Caco-2 (cell line): Measurements from ENCODE around the gene FHDC1. TPM values are rescaled to one million over a fixed set of nuclear protein-coding genes. Genes with fewer than 3 reads are reported as not detected.

Experiments
- BruUV-seq: library from RNA; stranded (reverse); fragments of 400-500 nt; replicated peaks from 2 replicates; lab custom pipeline; 2021; lab: Mats Ljungman, UMichigan
- CTCF ChIA-PET: fragments of 300-600 bp; sonication (Branson Sonifier 250); formaldehyde crosslinking; loops from one replicate; lab custom pipeline; 2022; ENCODE audit warnings: antibody characterized with exemption; lab: Charles Lee
- POLR2A ChIA-PET: fragments of 300-600 bp; sonication (Branson Sonifier 250); formaldehyde crosslinking; loops from one replicate; lab custom pipeline; 2022; ENCODE audit warnings: antibody characterized with exemption; lab: Charles Lee
- DNase-seq, 2 experiments: peaks; one replicate each; pipeline versions ENCODE4 v3.0.0 to v3.0.0-alpha.2; 2020 to 2022
- H3K27me3 ChIP-seq: replicated peaks from 2 replicates; pipeline ENCODE4 v1.6.0; 2011; ENCODE audit warnings: low read length; ENCODE audit not compliant: control insufficient read depth, insufficient read depth
- H3K36me3 ChIP-seq: 2 replicates; pipeline ENCODE4 v1.5.1; 2011; ENCODE audit warnings: low read length; ENCODE audit not compliant: control insufficient read depth, insufficient read depth
- H3K4me1 ChIP-seq: fragments of 250-450 bp; sonication (Bioruptor Pico); 2 replicates; pipeline ENCODE4 v1.5.1; 2020; ENCODE audit warnings: mild to moderate bottlenecking
- H3K4me3 ChIP-seq: 2 replicates; pipeline ENCODE4 v1.5.1; 2011; ENCODE audit warnings: low read depth, mild to moderate bottlenecking, control low read depth, low read length
- H3K9me3 ChIP-seq: fragments of 250-450 bp; sonication (Bioruptor Pico); 2 replicates; pipeline ENCODE4 v1.5.1; 2020; ENCODE audit warnings: mild to moderate bottlenecking, moderate library complexity
- H3K27ac Mint-ChIP-seq: one replicate; pipeline ENCODE4 v1.8.0; 2022; ENCODE audit warnings: mixed read lengths; ENCODE audit not compliant: unreplicated experiment
- H3K27me3 Mint-ChIP-seq: one replicate; pipeline ENCODE4 v1.8.0; 2022; ENCODE audit warnings: mixed read lengths; ENCODE audit not compliant: insufficient read depth, unreplicated experiment
- H3K36me3 Mint-ChIP-seq: one replicate; pipeline ENCODE4 v1.8.0; 2022; ENCODE audit warnings: mild to moderate bottlenecking, mixed read lengths; ENCODE audit not compliant: insufficient read depth, unreplicated experiment
- H3K4me1 Mint-ChIP-seq: one replicate; pipeline ENCODE4 v1.8.0; 2022; ENCODE audit warnings: low read depth, mixed read lengths; ENCODE audit not compliant: unreplicated experiment
- H3K4me3 Mint-ChIP-seq: one replicate; pipeline ENCODE4 v1.8.0; 2022; ENCODE audit warnings: mild to moderate bottlenecking, moderate library complexity, mixed read lengths; ENCODE audit not compliant: unreplicated experiment
- H3K9me3 Mint-ChIP-seq: one replicate; pipeline ENCODE4 v1.8.0; 2022; ENCODE audit warnings: mixed read lengths; ENCODE audit not compliant: unreplicated experiment
- CTCF ChIP-seq, 2 experiments: fragments of 200-600 bp in 1 of 2; IDR thresholded peaks; 1 replicate in 1 of 2; 2 replicates in 1 of 2; pipeline versions ENCODE4 v1.5.1 to v1.8.0; 2011 to 2022; ENCODE audit warnings: antibody characterized with exemption in 1 of 2, control low read depth in 1 of 2, inconsistent platforms in 1 of 2, low read depth in 1 of 2, low read length in 1 of 2, mild to moderate bottlenecking in 1 of 2, moderate library complexity in 1 of 2; ENCODE audit not compliant: insufficient read depth in 1 of 2, severe bottlenecking in 1 of 2, unreplicated experiment in 1 of 2
- intact Hi-C: fragments of 100-400 bp; cut with micrococcal nuclease; formaldehyde crosslinking; loops from one replicate; pipeline ENCODE4 v1.10.0; 2022; ENCODE audit not compliant: unreplicated experiment
- total RNA-seq: library from RNA; stranded (reverse); gene quantifications from 2 replicates; pipeline ENCODE4 v1.2.3, GENCODE V29; 2022

Gene FHDC1
- total RNA-seq, 1 experiment from 2014 or later, result 1.4 TPM

- Histone ChIP-seq H3K36me3 (no peaks in the 10 kb centered on the region), H3K4me1 (no peaks in the 10 kb centered on the region), H3K27me3 (no peaks in the 10 kb centered on the region; the same call in 1 of the 2 replicates), H3K4me3 (no peak overlapping the region), H3K9me3 (no peaks in the 10 kb centered on the region)
- no TSS peak for BruUV-seq
- H3K4me3 Mint-ChIP-seq, result no peak overlapping the region
- no peaks in the 10 kb centered on the region for H3K4me1 Mint-ChIP-seq
- ChIA-PET POLR2A (no interaction called here), CTCF (no interaction called here)
- intact Hi-C loops, result no loop called here
- H3K27ac Mint-ChIP-seq, result no peak overlapping the region
- DNase-seq, result no peak
- H3K9me3 Mint-ChIP-seq, result no peaks in the 10 kb centered on the region
- no peaks in the 10 kb centered on the region for H3K27me3 Mint-ChIP-seq
- TF ChIP-seq CTCF (IDR thresholded peaks at IDR 0.05; ENCODE audit: insufficient read depth in 1 of 2, low read depth in 1 of 2, low read length in 1 of 2, severe bottlenecking in 1 of 2, unreplicated experiment in 1 of 2), result no peak
- no peaks in the 10 kb centered on the region for H3K36me3 Mint-ChIP-seq
These were observed 52.8 kb downstream of the FHDC1 start for GRCh38 chr4:152988721-152989553.

- Mint-ChIP-seq H3K27me3 (no peaks in the 10 kb centered on the region), H3K4me3 (no peak overlapping the region), H3K36me3 (no peaks in the 10 kb centered on the region), H3K27ac (no peak overlapping the region), H3K9me3 (no peaks in the 10 kb centered on the region), H3K4me1 (no peaks in the 10 kb centered on the region)
- Histone ChIP-seq H3K27me3 (no peaks in the 10 kb centered on the region; the same call in 1 of the 2 replicates), H3K4me3 (no peak overlapping the region), H3K9me3 (no peaks in the 10 kb centered on the region), H3K4me1 (no peaks in the 10 kb centered on the region), H3K36me3 (no peaks in the 10 kb centered on the region)
- POLR2A ChIA-PET, result no interaction called here
- CTCF ChIA-PET, result no interaction called here
- no peak for DNase-seq
- no TSS peak for BruUV-seq
- TF ChIP-seq CTCF (IDR thresholded peaks at IDR 0.05; ENCODE audit: insufficient read depth in 1 of 2, low read depth in 1 of 2, low read length in 1 of 2, severe bottlenecking in 1 of 2, unreplicated experiment in 1 of 2), result no peak
- intact Hi-C loops, result no loop called here
These were observed 53.4 kb downstream of the FHDC1 start for GRCh38 chr4:152989554-152989970.

DNA sequence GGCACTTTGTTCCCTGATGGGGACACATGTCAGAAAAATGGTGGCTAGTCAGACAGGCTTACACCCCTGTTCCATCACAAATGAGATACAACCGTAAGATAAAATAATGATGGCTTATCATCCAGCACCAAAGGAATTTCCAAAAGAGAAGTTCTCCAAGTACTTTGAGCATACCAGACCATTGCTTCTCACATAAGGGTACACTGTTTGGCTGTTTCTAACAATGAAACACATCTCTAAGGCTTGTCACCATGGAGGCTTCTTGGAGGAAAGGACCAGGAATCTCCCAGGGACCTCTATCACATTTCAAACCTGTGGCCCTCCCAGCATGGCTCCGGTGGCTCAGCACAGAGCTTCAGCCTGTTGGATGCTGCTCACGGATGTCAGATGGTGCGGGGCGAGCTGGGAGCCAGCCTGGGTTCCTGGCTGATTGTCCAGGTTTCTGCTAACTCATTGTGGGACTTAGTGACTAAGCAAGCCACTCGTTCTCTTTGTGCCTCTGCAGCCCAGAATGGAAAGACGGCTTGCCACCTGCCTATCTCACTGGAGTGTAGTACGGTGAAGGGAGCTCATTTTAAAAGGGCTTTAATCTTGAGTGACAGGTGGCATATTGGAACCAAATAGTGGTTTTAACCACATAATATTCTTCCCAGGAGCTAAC, 54.5 kb downstream of the FHDC1 start:
- H3K9me3 ChIP-seq, result no peaks in the 10 kb centered on the region
- no peak overlapping the region for H3K4me3 ChIP-seq
- intact Hi-C loops, result no loop called here
- TF ChIP-seq CTCF (IDR thresholded peaks at IDR 0.05; ENCODE audit: insufficient read depth in 1 of 2, low read depth in 1 of 2, low read length in 1 of 2, severe bottlenecking in 1 of 2, unreplicated experiment in 1 of 2), result no peak
- Mint-ChIP-seq H3K36me3 (no peaks in the 10 kb centered on the region), H3K27ac (no peak overlapping the region), H3K27me3 (no peaks in the 10 kb centered on the region), H3K4me1 (no peaks in the 10 kb centered on the region), H3K4me3 (no peak overlapping the region), H3K9me3 (no peaks in the 10 kb centered on the region)
- H3K36me3 ChIP-seq, result no peaks in the 10 kb centered on the region
- ChIA-PET POLR2A (no interaction called here), CTCF (interaction anchor here (1.3 kb wide), 1 partner anchor 93 kb away, joined by 3 read pairs; no protein-coding TSS in a partner anchor)
- no peaks in the 10 kb centered on the region; the same call in 1 of the 2 replicates for H3K27me3 ChIP-seq
- no peaks in the 10 kb centered on the region; the same call in 1 of the 2 replicates for H3K4me1 ChIP-seq
- DNase-seq, result no peak
- BruUV-seq, result no TSS peak
